HG03060 (cell line): ENCODE data around the gene LSR.

Experiments
- ATAC-seq: cut with Tn5 transposase; IDR thresholded peaks from one replicate; pipeline ENCODE4 v1.9.1; 2021; ENCODE audit warnings: low read depth, moderate number of reproducible peaks; ENCODE audit not compliant: unreplicated experiment

The LSR gene

GRCh38 chr19:35296644-35297514 is 48.1 kb downstream of the LSR start:
- no peak for ATAC-seq

- no peak for ATAC-seq
These were observed 48.7 kb downstream of the LSR start for GRCh38 chr19:35297515-35297848.

- ATAC-seq: no peak
These were observed 49.1 kb downstream of the LSR start for GRCh38 chr19:35297922-35298321.

GRCh38 chr19:35298561-35298972 is 49.8 kb downstream of the LSR start:
- ATAC-seq: no peak

GRCh38 chr19:35299523-35300338 is 50.9 kb downstream of the LSR start:
- ATAC-seq: no peak

- ATAC-seq: no peak
These were observed 51.5 kb downstream of the LSR start for GRCh38 chr19:35300339-35300649.

GRCh38 chr19:35301961-35302360 is 53.2 kb downstream of the LSR start:
- no peak for ATAC-seq

- ATAC-seq: no peak
These were observed 53.6 kb downstream of the LSR start for GRCh38 chr19:35302446-35302845.

GRCh38 chr19:35303357-35303915 is 54.6 kb downstream of the LSR start:
- ATAC-seq: no peak

GRCh38 chr19:35304036-35304435 is 55.2 kb downstream of the LSR start:
- ATAC-seq: no peak

- no peak for ATAC-seq
These were observed 56.4 kb downstream of the LSR start for GRCh38 chr19:35305181-35305580.

GRCh38 chr19:35306473-35307246 is 57.9 kb downstream of the LSR start:
- ATAC-seq: no peak

- no peak for ATAC-seq
These were observed 59.1 kb downstream of the LSR start for GRCh38 chr19:35307931-35308330.

GRCh38 chr19:35308910-35309309 is 60.1 kb downstream of the LSR start:
- ATAC-seq: no peak

- no peak for ATAC-seq
These were observed 60.9 kb downstream of the LSR start for GRCh38 chr19:35309481-35310279.

GRCh38 chr19:35310331-35310730 is 61.5 kb downstream of the LSR start:
- ATAC-seq: no peak

- ATAC-seq: no peak
These were observed 62.1 kb downstream of the LSR start for GRCh38 chr19:35310811-35311465.

GRCh38 chr19:35311901-35312665 is 63.3 kb downstream of the LSR start:
- no peak for ATAC-seq

- ATAC-seq: no peak
These were observed 64.8 kb downstream of the LSR start for GRCh38 chr19:35313587-35313986.
